ENCODE measurements around the gene LOC101059915.
A peak's percentile ranks its signal among the peaks of the same experiment; 100 is the strongest.

The LOC101059915 gene

DNA sequence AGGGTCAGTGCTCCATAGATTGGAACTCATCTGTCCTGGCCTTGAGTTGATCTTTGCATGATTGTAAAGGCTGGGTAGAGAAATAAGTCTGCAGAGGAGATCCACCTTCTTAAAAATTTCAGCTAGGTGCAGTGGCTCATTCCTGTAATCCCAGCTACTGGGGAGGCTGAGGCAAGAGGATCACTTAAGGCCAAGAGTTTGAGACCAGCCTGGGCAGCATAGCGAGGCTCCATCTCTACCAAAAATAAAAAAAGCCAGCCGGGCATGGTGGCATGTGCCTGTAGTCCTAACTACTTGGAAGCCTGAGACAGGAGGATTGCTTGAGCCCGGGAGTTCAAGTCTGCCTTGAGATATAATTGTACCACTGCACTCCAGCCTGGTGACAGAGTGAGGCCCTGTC, 48.6 kb upstream of the LOC101059915 start:
- ChIA-PET POLR2A (interaction anchor here (0.9 kb wide), 1 partner anchor 253 kb away, joined by 3 read pairs; the partner anchor contains the start of gene TAF1), CTCF (ENCODE audit: unreplicated experiment) (no interaction called here)
- TF ChIP-seq EZH2phosphoT487 (IDR thresholded peaks at IDR 0.05; ENCODE audit: borderline replicate concordance, low read depth, low read length): no peak
- TF ChIP-seq, protein P1, sequence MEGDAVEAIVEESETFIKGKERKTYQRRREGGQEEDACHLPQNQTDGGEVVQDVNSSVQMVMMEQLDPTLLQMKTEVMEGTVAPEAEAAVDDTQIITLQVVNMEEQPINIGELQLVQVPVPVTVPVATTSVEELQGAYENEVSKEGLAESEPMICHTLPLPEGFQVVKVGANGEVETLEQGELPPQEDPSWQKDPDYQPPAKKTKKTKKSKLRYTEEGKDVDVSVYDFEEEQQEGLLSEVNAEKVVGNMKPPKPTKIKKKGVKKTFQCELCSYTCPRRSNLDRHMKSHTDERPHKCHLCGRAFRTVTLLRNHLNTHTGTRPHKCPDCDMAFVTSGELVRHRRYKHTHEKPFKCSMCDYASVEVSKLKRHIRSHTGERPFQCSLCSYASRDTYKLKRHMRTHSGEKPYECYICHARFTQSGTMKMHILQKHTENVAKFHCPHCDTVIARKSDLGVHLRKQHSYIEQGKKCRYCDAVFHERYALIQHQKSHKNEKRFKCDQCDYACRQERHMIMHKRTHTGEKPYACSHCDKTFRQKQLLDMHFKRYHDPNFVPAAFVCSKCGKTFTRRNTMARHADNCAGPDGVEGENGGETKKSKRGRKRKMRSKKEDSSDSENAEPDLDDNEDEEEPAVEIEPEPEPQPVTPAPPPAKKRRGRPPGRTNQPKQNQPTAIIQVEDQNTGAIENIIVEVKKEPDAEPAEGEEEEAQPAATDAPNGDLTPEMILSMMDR (conservative IDR thresholded peaks at IDR 0.05; ENCODE audit: low read length): no peak
- Histone ChIP-seq H4K20me1 (ENCODE audit: insufficient read depth, low read length) (no peaks in the 10 kb centered on the region), H2AFZ (ENCODE audit: low read length) (no peak overlapping the region), H3K4me3 (ENCODE audit: low read depth, low read length, poor library complexity, severe bottlenecking) (no peak overlapping the region), H3K79me2 (ENCODE audit: insufficient read depth, low read depth, low read length) (no peaks in the 10 kb centered on the region), H3K27ac (ENCODE audit: low read depth, low read length, poor library complexity, severe bottlenecking) (peak overlapping the region; percentile 41), H3K4me1 (ENCODE audit: insufficient read depth, low read length, poor library complexity, severe bottlenecking) (peaks cover 61% of the 10 kb centered on the region), H3K9me3 (ENCODE audit: low read length) (peaks cover 6% of the 10 kb centered on the region; the same call in 1 of the 2 replicates), H3K4me2 (ENCODE audit: low read length) (peak overlapping the region; percentile 58), H3K9me2 (ENCODE audit: insufficient read depth, low read length) (no peaks in the 10 kb centered on the region), H3K36me3 (ENCODE audit: insufficient read depth, low read length) (no peaks in the 10 kb centered on the region; the same call in 1 of the 2 replicates)
- DNase-seq (ENCODE audit: low spot score): no peak
- intact Hi-C loops (cut with micrococcal nuclease; ENCODE audit: unreplicated experiment): no loop called here
- BruUV-seq (replicated peaks): no TSS peak

DNA sequence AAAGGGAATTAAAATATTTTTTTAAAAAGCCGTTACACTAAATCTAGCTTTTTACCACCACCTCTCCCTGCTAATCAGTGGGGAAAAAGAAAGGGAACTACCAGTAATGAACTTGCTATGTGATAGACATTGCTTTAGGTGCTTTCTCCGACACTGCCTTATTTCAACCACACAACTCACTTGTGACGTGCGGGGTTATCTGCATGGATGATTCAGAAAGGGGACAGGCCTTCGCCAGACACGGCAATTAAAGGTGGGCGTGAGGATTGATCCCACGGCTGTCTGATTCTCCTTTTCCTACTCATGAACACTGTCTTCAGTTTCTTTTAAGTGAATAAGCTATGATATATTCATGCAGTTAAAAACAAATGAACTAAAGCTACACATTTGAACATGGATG, 48.2 kb upstream of the LOC101059915 start:
- Histone ChIP-seq H2AFZ (ENCODE audit: low read length) (no peak overlapping the region), H3K36me3 (ENCODE audit: insufficient read depth, low read length) (no peaks in the 10 kb centered on the region; the same call in 1 of the 2 replicates), H3K9me3 (ENCODE audit: low read length) (peaks cover 6% of the 10 kb centered on the region; the same call in 1 of the 2 replicates), H3K4me1 (ENCODE audit: insufficient read depth, low read length, poor library complexity, severe bottlenecking) (peaks cover 65% of the 10 kb centered on the region), H3K27ac (ENCODE audit: low read depth, low read length, poor library complexity, severe bottlenecking) (no peak overlapping the region), H4K20me1 (ENCODE audit: insufficient read depth, low read length) (no peaks in the 10 kb centered on the region), H3K4me3 (ENCODE audit: low read depth, low read length, poor library complexity, severe bottlenecking) (no peak overlapping the region), H3K9me2 (ENCODE audit: insufficient read depth, low read length) (no peaks in the 10 kb centered on the region), H3K4me2 (ENCODE audit: low read length) (peak overlapping the region; percentile 58; the same call in 1 of the 2 replicates), H3K79me2 (ENCODE audit: insufficient read depth, low read depth, low read length) (no peaks in the 10 kb centered on the region)
- intact Hi-C loops (cut with micrococcal nuclease; ENCODE audit: unreplicated experiment): no loop called here
- ChIA-PET POLR2A (interaction anchor here (0.9 kb wide), 1 partner anchor 253 kb away, joined by 3 read pairs; the partner anchor contains the start of gene TAF1), CTCF (ENCODE audit: unreplicated experiment) (no interaction called here)
- BruUV-seq (replicated peaks): no TSS peak
- DNase-seq (ENCODE audit: low spot score): no peak
- no peak for TF ChIP-seq EZH2phosphoT487 (IDR thresholded peaks at IDR 0.05; ENCODE audit: borderline replicate concordance, low read depth, low read length)
- TF ChIP-seq, protein P1 (conservative IDR thresholded peaks at IDR 0.05; ENCODE audit: low read length): no peak

DNA sequence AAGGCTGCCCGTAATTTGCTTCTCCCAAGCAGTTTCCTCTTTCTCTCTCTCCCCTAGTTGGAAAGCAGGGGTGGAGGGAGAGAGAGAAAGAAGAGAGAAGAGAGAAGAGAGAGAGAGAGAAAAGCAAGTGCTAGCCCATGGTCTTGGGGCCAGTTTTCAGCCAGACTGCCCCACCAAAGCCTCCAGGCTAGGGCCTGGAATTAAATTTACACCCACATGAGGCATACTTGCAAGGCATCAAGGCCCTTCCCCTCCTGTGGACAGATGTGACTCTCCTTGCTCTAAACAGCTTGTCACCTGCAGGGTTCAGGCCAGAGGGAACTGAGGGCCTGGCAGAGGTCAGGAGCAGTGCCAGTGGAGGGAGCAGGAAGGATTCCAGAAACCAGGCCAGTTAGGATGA, 47.4 kb upstream of the LOC101059915 start:
- Histone ChIP-seq H3K36me3 (ENCODE audit: insufficient read depth, low read length) (no peaks in the 10 kb centered on the region; the same call in 1 of the 2 replicates), H3K27ac (ENCODE audit: low read depth, low read length, poor library complexity, severe bottlenecking) (no peak overlapping the region), H3K4me2 (ENCODE audit: low read length) (no peak overlapping the region), H3K4me1 (ENCODE audit: insufficient read depth, low read length, poor library complexity, severe bottlenecking) (peaks cover 72% of the 10 kb centered on the region), H3K9me3 (ENCODE audit: low read length) (peaks cover 6% of the 10 kb centered on the region; the same call in 1 of the 2 replicates), H2AFZ (ENCODE audit: low read length) (no peak overlapping the region), H4K20me1 (ENCODE audit: insufficient read depth, low read length) (no peaks in the 10 kb centered on the region), H3K79me2 (ENCODE audit: insufficient read depth, low read depth, low read length) (no peaks in the 10 kb centered on the region), H3K9me2 (ENCODE audit: insufficient read depth, low read length) (no peaks in the 10 kb centered on the region), H3K4me3 (ENCODE audit: low read depth, low read length, poor library complexity, severe bottlenecking) (no peak overlapping the region)
- no peak for DNase-seq (ENCODE audit: low spot score)
- ChIA-PET CTCF (ENCODE audit: unreplicated experiment) (no interaction called here), POLR2A (no interaction called here)
- TF ChIP-seq, protein P1 (conservative IDR thresholded peaks at IDR 0.05; ENCODE audit: low read length): no peak
- TF ChIP-seq EZH2phosphoT487 (IDR thresholded peaks at IDR 0.05; ENCODE audit: borderline replicate concordance, low read depth, low read length): no peak
- intact Hi-C loops (cut with micrococcal nuclease; ENCODE audit: unreplicated experiment): no loop called here
- BruUV-seq (replicated peaks): no TSS peak

All from OCI-LY7 (cell line).